ENCODE data around the gene LGALS14.
"Not testable (repeated sequence)": the region's sequence is repeated elsewhere in the genome, so short reads cannot be mapped to it uniquely, and the experiment has no call there.

The LGALS14 gene

GRCh38 chr19:39696387-39696786 is 7.9 kb upstream of the LGALS14 start:
- DNase-seq = no peak

- no peak for DNase-seq
Observed at GRCh38 chr19:39698535-39698934, 5.7 kb upstream of the LGALS14 start.

- no peak for DNase-seq
Observed at GRCh38 chr19:39701291-39701690, 3.0 kb upstream of the LGALS14 start.

- no peak for DNase-seq
Observed at GRCh38 chr19:39705578-39706188, 1.4 kb downstream of the LGALS14 start.

DNA sequence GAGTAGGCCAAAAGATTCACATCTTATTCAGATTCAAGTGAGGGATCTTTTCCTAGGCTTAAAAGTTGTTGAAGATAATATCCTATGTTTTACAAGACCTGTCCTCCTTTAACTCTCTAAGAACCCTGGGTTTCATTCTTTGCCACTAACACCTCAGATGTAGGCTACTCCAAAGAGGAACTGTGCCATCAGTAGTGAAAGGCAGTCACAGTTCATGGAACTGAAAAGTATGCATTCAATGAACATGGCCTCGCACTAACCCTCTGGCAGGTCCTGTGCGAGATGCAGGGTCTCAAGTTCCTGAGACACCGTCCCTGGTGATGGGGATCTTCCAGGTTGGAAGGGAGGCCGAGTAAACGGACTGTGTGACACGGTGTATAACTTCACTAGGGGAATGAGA is 4.3 kb downstream of the LGALS14 start:
- DNase-seq = no peak

DNA sequence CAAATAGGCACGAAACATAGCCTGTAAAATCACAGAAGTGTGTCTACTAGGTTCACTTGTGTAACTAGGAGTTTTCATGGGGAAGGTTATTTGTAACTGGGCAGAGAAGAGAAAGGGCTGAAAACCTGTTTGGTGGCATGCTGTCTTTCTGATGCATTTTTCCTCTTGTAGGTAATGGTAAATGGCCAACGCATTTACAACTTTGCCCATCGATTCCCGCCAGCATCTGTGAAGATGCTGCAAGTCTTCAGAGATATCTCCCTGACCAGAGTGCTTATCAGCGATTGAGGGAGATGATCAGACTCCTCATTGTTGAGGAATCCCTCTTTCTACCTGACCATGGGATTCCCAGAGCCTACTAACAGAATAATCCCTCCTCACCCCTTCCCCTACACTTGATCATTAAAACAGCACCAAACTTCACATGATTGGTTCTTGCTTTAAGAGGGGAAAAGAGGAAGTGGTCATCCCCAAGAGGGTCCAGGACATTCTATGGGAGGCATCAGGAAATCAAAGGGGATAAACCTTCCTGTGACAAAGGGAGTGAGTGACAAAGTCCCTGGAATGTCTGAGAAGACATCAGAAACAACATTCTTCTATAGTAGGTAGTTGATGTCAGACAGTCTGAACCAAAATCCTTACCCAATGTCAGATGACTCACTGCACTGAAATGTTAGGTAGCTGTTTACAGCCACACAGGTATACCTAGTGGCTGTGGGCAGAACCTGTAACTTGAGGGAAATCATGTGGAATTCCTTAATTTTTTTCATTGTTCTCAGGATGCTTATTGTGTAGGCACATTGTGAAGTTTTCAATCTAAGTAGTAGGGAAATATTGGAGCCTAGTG is 5.0 kb downstream of the LGALS14 start:
- DNase-seq = no peak

DNA sequence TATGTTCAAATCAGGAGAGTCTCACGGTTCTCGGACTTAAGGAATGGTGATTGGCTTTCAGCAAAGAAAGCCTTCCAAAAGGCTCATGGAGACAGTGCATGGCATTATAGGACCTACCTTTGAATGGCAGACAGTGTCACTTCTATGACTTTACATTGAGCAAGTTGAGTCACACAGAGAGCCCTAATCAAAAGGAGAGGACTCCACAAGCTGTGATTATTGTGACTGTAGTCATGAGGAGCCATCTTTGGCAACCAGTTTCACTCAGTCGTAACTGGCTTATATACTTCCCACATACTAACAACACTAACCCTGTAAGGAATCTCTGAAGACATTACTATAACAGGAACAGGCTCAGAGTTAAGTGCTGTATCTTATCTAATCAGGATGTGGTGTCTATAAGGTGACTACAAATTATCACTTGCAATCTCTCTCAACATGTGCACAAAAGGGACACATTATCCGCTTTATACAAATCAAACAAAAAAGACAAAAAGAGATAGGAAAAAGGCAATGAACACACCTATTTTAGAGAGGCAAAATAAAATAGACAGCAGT is 6.1 kb downstream of the LGALS14 start:
- DNase-seq = no peak

GRCh38 chr19:39720144-39720543 is 15.9 kb downstream of the LGALS14 start:
- DNase-seq = not testable (repeated sequence)

- DNase-seq = no peak
Observed at GRCh38 chr19:39725995-39726394, 21.7 kb downstream of the LGALS14 start.

DNA sequence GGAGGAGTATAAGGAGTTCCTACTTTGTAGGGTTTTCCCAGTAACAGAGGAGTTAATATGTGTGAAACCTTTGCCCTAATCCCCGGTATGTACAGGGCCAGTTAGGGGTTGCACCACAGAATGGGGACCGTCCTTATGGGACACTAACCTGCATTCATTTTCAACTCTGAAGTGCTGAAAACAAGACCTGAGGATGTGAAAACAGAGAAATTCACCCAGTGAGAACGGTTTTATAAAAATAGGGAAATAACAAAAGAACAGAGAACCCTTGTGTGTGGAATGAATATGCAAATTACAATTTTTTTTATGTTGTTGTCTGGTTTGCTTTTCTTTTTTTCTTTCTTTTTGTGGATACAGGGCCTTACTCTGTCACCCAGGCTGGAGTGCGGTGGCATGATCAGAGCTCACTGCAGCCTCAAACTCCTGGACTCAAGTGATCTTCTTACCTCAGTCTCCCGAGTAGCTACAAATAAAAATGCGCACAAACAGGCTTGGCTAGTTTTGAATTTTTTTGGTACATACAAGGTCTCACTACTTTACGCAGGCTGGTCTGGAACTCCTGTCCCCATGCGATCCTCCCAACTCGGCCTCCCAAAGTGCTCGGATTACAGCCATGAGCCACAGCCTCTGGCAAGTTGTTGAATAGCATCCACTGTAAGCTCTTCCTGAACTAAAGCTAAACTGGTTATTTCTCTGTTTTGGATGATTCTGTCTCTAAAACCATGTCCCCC is 23.0 kb downstream of the LGALS14 start:
- DNase-seq = no peak

DNA sequence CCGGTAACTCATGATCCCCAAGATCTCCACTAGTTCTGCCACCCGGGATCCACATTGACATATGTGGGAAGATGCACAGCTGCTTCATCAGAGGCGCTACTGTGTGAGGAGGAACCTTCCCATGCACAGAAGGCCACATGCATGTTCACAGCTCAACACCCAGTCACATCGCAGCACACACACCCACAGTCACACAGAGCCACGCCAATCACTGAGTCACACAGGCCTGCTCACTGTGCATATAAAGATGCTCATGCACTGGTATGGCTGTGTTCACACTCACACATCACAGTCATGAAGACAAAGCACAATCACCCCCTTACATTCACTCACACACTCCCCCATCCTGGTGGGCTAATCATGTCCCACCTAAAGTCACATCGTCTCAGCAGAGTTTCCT is 23.8 kb downstream of the LGALS14 start:
- no peak for DNase-seq

GRCh38 chr19:39729594-39729993 is 25.3 kb downstream of the LGALS14 start:
- DNase-seq = no peak

GRCh38 chr19:39731685-39732084 is 27.4 kb downstream of the LGALS14 start:
- no peak for DNase-seq

- no peak for DNase-seq
Observed at GRCh38 chr19:39733841-39734240, 29.6 kb downstream of the LGALS14 start.

DNA sequence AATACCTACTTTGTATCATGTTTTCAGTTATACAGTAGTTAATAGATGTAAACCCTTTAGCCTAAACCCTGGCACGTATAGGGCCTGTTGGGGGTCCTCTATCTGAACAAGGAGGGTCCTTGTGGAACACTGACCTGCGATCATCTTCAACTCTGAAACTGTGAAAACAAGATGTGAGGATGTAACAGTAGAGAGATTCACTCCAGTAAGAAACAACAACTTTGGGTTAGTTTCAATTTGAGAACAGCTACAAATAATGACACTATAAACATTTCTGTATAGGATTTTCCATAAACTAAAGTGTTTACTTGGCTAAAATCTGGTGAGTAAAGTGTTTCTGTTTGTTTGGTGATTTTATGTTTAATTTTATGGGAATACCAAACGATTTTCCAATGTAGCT is 31.4 kb downstream of the LGALS14 start:
- DNase-seq = no peak

DNA sequence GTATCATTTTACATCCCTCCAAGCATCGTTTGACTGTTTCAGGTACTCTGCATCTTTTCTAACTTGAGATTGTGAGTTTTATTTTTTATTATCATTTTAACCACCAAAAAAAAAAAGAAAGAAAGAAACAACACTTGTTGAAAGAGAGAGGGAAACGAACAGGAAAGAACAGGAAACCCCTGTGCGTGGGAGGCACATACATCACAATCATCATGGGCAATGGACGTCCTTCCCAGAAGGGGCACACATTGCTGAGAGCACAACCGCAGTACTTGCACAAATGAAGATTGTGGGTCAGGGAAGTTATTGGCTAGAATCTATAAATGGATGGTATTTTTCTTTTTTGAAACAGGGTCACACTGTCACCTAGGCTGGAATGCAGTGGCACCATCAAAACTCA is 31.8 kb downstream of the LGALS14 start:
- no peak for DNase-seq

GRCh38 chr19:39737351-39737750 is 33.1 kb downstream of the LGALS14 start:
- DNase-seq = no peak

DNA sequence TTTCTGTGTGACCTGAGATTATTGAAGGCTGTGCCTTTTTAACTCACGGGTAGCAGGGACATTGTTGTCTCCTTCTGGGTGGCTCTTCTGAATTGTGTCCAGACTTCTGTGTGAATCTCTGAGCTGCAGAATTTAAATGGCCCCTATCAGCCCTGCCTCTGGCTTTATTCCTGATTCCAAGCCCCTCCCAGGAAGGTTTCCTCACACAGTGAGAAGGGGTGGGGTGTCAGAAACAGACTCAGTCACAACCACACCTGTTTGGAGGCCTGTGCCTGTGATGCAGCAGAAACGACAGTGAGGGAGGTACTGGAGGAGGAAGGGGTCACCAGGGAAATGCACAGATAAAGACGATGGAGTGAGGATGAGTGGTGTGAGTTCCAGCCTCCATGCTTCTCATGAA is 33.6 kb downstream of the LGALS14 start, which contains the start of gene CLC:
CLC (minus strand) TSS at position 139 of the 400 bp plus-strand sequence; CDS start at position 62, 77 bp downstream.
- no peak for DNase-seq

GRCh38 chr19:39738814-39739213 is 34.5 kb downstream of the LGALS14 start:
- no peak for DNase-seq

GRCh38 chr19:39740395-39740794 is 36.1 kb downstream of the LGALS14 start:
- DNase-seq = no peak

GRCh38 chr19:39745643-39746042 is 41.4 kb downstream of the LGALS14 start:
- no peak for DNase-seq

- peak in 1 of 2 experiments; percentile 23 for DNase-seq
Observed at GRCh38 chr19:39746836-39747529, 42.7 kb downstream of the LGALS14 start.

- DNase-seq = no peak
Observed at GRCh38 chr19:39749981-39750380, 45.7 kb downstream of the LGALS14 start.

All from NCI-H526 (cell line).